Left renal pelvis (tissue), 4 donors: ENCODE data around the gene CFAP299. TPM values are rescaled to one million over a fixed set of nuclear protein-coding genes. Genes with fewer than 3 reads are reported as not detected.
A peak's percentile ranks its signal among the peaks of the same experiment; 100 is the strongest.
"Not testable (repeated sequence)": the region's sequence is repeated elsewhere in the genome, so short reads cannot be mapped to it uniquely, and the experiment has no call there.

Source experiments
- DNase-seq, 4 donors: peaks; one replicate each; pipeline ENCODE4 v3.0.0-alpha.2; 2013; ENCODE audit warnings: low read depth in 4 of 4, low spot score in 3 of 4
- polyA plus RNA-seq, 4 donors: library from polyadenylated mRNA; unstranded; fragments of 120-200 nt; gene quantifications; one replicate each; pipeline ENCODE4 v1.2.1, GENCODE V29; 2013; ENCODE audit not compliant: insufficient read length in 4 of 4

Gene CFAP299
- polyA plus RNA-seq, 4 donors = 0.52 to 1.1 (median 0.69) TPM; not detected in 1

- DNase-seq = peak in 3 of 4 donors; percentile 2 to 27 (median 12)
Measured at GRCh38 chr4:80685214-80685613, 349.7 kb downstream of the CFAP299 start.

GRCh38 chr4:80687736-80688135 is 352.2 kb downstream of the CFAP299 start:
- DNase-seq = not testable (repeated sequence)

- DNase-seq = no peak
Measured at GRCh38 chr4:80694171-80694570, 358.6 kb downstream of the CFAP299 start.

GRCh38 chr4:80705311-80705710 is 369.8 kb downstream of the CFAP299 start:
- DNase-seq = no peak

GRCh38 chr4:80709082-80709869 is 373.7 kb downstream of the CFAP299 start:
- DNase-seq = no peak

GRCh38 chr4:80710748-80711451 is 375.4 kb downstream of the CFAP299 start:
- DNase-seq = no peak

GRCh38 chr4:80711956-80712355 is 376.4 kb downstream of the CFAP299 start:
- DNase-seq = no peak

- no peak for DNase-seq
Measured at GRCh38 chr4:80713409-80713808, 377.9 kb downstream of the CFAP299 start.

GRCh38 chr4:80717204-80717603 is 381.7 kb downstream of the CFAP299 start:
- DNase-seq = no peak

- no peak for DNase-seq
Measured at GRCh38 chr4:80726471-80726870, 390.9 kb downstream of the CFAP299 start.

GRCh38 chr4:80730158-80730557 is 394.6 kb downstream of the CFAP299 start:
- no peak for DNase-seq

- no peak for DNase-seq
Measured at GRCh38 chr4:80731436-80731835, 395.9 kb downstream of the CFAP299 start.

GRCh38 chr4:80732010-80732409 is 396.5 kb downstream of the CFAP299 start:
- no peak for DNase-seq

GRCh38 chr4:80740375-80740774 is 404.8 kb downstream of the CFAP299 start:
- DNase-seq = no peak

GRCh38 chr4:80749558-80749957 is 414.0 kb downstream of the CFAP299 start:
- DNase-seq = not testable (repeated sequence)

- no peak for DNase-seq
Measured at GRCh38 chr4:80751200-80751599, 415.7 kb downstream of the CFAP299 start.

- no peak for DNase-seq
Measured at GRCh38 chr4:80767944-80768343, 432.4 kb downstream of the CFAP299 start.

- DNase-seq = no peak
Measured at GRCh38 chr4:80776168-80776567, 440.6 kb downstream of the CFAP299 start.

- DNase-seq = no peak
Measured at GRCh38 chr4:80781431-80781830, 445.9 kb downstream of the CFAP299 start.

GRCh38 chr4:80787306-80787705 is 451.8 kb downstream of the CFAP299 start:
- no peak for DNase-seq

GRCh38 chr4:80788798-80789197 is 453.3 kb downstream of the CFAP299 start:
- DNase-seq = no peak

- DNase-seq = no peak
Measured at GRCh38 chr4:80790152-80790551, 454.6 kb downstream of the CFAP299 start.
